GM10248 (cell line): ENCODE data around the gene FIGNL1.
A peak's percentile ranks its signal among the peaks of the same experiment; 100 is the strongest.

Source experiments
- CTCF ChIA-PET: fragments of 300-600 bp; sonication (Branson Sonifier 250); formaldehyde crosslinking; extraction: SDS; loops from one replicate; lab custom pipeline; 2021; ENCODE audit warnings: antibody characterized with exemption; lab: Yijun Ruan, JAX
- POLR2A ChIA-PET: fragments of 350-650 bp; sonication (Branson Sonifier 250); formaldehyde crosslinking; extraction: SDS; loops from one replicate; lab custom pipeline; 2020; ENCODE audit warnings: antibody characterized with exemption; lab: Yijun Ruan, JAX
- DNase-seq: peaks from one replicate; pipeline ENCODE4 v3.0.0; 2012; ENCODE audit errors: extremely low spot score
- TF ChIP-seq, protein P1 (sequence below): IDR thresholded peaks from 2 replicates; pipeline ENCODE4 v1.5.1; 2012; ENCODE audit warnings: mild to moderate bottlenecking, low read depth; ENCODE audit errors: extremely low read depth, missing control alignments, control extremely low read depth

FIGNL1 gene

DNA sequence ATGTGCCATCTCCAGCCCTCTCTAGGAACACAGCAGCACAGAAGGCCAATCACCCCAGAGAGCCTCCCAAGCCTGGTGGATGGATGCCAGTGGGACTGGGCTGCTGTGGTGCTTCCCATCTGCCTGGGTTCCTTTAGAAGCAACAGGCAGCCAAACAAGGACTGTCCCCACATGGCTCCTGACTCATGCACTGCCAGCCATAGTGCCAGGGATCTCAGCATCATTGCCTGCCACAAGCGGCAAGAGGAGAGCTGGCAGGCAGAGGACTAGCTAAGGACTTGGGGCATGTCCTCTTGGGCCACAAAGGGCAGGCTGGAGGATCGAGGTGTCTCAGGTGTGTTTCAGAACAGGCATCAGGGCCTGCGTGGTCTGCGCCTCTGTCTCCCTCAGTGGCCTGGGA is 23.4 kb upstream of the FIGNL1 start:
- no peak for DNase-seq
- ChIA-PET CTCF (interaction anchor here (1.3 to 2.5 kb wide), 2 partner anchors 17 to 689 kb away, joined by 3 to 7 read pairs; no protein-coding TSS in a partner anchor), POLR2A (no interaction called here)
- TF ChIP-seq, protein P1, sequence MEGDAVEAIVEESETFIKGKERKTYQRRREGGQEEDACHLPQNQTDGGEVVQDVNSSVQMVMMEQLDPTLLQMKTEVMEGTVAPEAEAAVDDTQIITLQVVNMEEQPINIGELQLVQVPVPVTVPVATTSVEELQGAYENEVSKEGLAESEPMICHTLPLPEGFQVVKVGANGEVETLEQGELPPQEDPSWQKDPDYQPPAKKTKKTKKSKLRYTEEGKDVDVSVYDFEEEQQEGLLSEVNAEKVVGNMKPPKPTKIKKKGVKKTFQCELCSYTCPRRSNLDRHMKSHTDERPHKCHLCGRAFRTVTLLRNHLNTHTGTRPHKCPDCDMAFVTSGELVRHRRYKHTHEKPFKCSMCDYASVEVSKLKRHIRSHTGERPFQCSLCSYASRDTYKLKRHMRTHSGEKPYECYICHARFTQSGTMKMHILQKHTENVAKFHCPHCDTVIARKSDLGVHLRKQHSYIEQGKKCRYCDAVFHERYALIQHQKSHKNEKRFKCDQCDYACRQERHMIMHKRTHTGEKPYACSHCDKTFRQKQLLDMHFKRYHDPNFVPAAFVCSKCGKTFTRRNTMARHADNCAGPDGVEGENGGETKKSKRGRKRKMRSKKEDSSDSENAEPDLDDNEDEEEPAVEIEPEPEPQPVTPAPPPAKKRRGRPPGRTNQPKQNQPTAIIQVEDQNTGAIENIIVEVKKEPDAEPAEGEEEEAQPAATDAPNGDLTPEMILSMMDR: no peak

DNA sequence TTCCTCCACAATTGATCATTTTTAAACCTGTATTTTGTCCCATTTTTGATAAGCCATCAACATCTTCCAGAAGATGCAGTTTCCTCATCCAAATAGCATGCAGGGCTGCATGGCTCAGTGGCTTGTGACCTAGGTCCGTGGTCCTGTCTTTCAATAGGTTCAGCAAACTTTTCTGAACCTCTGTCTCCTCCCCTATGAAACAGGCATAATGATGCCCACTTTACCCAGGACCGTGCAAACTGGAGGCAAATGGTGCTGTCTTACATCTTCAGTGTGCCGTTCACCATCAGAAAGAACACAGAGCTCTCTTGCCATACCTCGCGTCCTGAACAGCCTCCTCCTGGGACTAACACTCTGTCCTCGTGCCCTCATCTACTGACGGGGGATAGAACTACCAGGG is 22.3 kb upstream of the FIGNL1 start:
- DNase-seq: no peak
- TF ChIP-seq, protein P1: no peak
- POLR2A ChIA-PET: no interaction called here
- CTCF ChIA-PET: no interaction called here

DNA sequence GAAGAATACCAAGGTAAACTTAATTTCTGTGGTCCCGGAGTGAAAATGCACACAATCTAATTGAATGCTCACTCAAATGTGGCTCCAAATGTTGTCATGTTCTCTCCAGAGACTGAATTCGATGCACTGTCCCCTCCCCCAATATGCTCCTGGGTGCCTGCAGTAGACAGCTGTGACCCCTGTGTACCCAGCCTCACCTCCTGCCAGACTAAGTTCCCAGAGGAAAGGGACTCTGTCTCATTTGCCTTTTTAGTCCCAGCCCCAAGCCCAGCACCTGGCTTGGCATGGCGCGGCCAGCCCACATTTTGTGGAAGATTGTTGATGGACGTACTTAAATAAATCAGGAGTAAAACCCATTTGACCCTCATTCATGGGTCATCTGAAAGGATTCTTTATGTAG is 21.8 kb upstream of the FIGNL1 start:
- POLR2A ChIA-PET: no interaction called here
- TF ChIP-seq, protein P1: no peak
- no peak for DNase-seq
- CTCF ChIA-PET: interaction anchor here (2.5 kb wide), 1 partner anchor 689 kb away, joined by 8 read pairs; no protein-coding TSS in a partner anchor

DNA sequence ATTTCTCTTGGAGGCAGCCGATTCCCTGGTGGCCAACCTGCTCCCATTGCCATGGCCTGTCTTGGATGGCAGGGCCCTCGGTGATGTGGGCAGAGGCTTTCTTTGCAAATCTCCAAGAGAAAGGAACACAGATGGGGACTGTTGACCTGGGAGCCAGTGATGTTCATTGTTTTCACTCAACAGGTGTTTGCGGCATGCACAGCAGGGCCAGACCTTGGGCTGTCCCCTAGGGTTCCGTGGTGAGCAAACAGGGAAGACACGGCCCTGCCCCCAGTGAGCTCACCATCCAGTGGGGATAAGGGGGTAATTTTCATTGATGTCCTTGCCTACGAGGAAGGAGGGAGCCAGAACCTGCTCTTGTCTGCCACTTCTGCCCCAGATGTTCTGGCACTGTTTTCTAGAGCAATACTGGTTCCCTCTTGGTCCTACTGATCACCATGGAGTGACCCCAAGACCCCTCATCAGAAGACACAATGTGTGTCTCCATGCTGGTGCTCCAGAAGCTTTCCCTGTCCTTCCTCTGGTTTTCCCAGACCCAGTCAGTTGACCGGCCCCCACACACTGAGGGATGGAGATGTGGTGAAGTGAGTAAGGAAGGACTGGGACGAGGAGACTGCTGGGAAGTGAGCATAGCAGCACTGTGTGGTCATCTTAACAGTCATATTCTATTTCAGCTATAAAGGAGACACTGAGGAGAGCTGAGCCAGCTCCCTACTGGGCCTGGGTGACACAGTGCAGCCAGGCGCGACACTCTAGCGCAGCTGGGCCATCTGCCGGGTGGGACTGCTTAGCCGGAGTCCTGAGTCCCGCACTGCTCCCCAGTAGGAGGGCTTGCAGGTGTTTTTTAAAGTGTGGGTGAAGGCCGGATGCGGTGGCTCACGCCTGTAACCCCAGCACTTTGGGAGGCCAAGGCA is 20.4 kb upstream of the FIGNL1 start:
- CTCF ChIA-PET: interaction anchor here (0.7 to 2.5 kb wide), 5 partner anchors 162 to 692 kb away, joined by 3 to 8 read pairs (median 3); no protein-coding TSS in a partner anchor
- no peak for DNase-seq
- TF ChIP-seq, protein P1: no peak
- POLR2A ChIA-PET: no interaction called here

DNA sequence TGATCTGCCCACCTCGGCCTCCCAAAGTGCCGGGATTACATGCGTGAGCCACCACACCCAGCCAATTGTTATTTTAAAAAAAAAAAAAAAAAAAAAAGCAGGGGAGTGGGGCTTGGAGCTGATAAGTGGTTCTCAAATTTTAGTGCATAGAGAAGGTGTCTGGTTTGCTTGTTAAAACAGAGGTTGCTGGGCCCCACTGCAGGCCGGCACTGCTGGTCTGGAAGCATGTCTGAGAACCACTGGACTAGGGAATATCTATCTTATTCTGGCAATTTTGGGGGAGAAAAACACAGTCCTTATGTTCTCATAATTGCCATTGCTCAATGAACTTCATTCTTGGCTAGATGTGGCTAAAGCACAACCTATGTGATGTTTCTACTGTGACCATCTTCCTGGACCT is 19.0 kb upstream of the FIGNL1 start:
- no peak for DNase-seq
- TF ChIP-seq, protein P1: no peak
- ChIA-PET POLR2A (interaction anchor here (0.6 kb wide), 1 partner anchor 26 kb away, joined by 6 read pairs; no protein-coding TSS in a partner anchor), CTCF (interaction anchor here (1.0 to 4.2 kb wide), 9 partner anchors 9 to 672 kb away, joined by 3 to 27 read pairs (median 8); no protein-coding TSS in a partner anchor)

DNA sequence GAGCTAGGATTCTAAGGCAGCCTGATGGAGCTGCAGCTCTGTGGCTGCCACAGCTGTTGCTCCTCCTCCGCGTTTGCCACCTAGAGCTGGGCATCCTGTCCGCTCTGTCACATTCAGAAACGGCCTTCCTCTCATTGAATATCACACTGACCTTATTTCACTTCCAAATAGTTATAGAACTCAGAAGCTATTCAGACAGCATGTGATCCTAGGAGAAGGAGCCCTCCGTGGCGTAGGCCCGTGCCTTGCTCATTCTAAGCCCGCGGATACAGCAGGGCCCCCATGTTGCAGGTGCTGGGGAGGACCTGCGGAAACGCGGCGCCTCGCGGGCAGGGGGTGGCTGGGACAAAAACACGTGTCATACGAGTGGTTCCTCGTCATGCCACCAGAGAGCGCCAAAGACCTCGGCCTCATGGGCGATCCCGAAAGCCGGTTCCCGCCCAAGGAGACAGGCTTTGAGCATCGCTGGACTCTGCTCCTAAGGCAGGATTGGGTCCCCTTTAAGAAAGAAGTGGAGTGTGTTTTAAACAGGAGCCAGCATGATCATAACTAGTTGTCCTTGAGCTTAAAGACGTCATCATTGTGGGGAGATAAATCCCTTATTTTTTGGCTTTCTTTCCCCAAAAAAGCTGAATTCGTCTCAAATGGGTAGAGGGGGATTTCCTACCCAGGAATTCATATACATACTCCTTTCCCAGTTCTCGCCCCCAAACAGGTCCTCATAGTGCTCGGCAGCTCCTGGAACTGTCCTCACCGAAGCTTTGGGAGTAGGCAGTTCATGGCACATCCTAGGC is 17.9 kb upstream of the FIGNL1 start:
- DNase-seq: peak; percentile 83
- POLR2A ChIA-PET: no interaction called here
- TF ChIP-seq, protein P1: peak; percentile 82
- CTCF ChIA-PET: interaction anchor here (0.7 to 4.2 kb wide), 39 partner anchors 8 to 899 kb away, joined by 3 to 27 read pairs (median 4); partner anchors contain the start of gene ZPBP
